HCT116 (cell line): ENCODE measurements around the gene MSI2. TPM values are rescaled to one million over a fixed set of nuclear protein-coding genes. Genes with fewer than 3 reads are reported as not detected.

Experiments
- ATAC-seq: fragments of 200-7000 bp; cut with Tn5 transposase; 2 replicates; pipeline ENCODE4 v1.9.1; 2020; ENCODE audit warnings: mild to moderate bottlenecking, moderate library complexity
- BruUV-seq: library from RNA; stranded (reverse); fragments of 400-500 nt; replicated peaks from 2 replicates; lab custom pipeline; 2021; lab: Mats Ljungman, UMichigan
- CTCF ChIA-PET: fragments of 300-600 bp; sonication (Branson Sonifier 250); formaldehyde crosslinking; loops from one replicate; lab custom pipeline; 2021; ENCODE audit warnings: antibody characterized with exemption; lab: Charles Lee
- POLR2A ChIA-PET: fragments of 300-600, 350-600 bp; sonication (Branson Sonifier 250); formaldehyde crosslinking; loops from one replicate; lab custom pipeline; 2021; ENCODE audit warnings: antibody characterized with exemption; lab: Charles Lee
- RAD21 ChIA-PET, 2 experiments: fragments of 300-600 bp; sonication (Branson Sonifier 250); formaldehyde crosslinking; loops; one replicate each; lab custom pipeline; 2023; ENCODE audit warnings: low total read pairs in 2 of 2; ENCODE audit not compliant: uncharacterized antibody in 2 of 2, unreplicated experiment in 2 of 2, low non-redundant PET in 1 of 2; lab: Charles Lee
- DNase-seq: peaks from one replicate; pipeline ENCODE4 v3.0.0-alpha.2; 2010; ENCODE audit warnings: low read depth, low spot score
- H2AFZ ChIP-seq: fragments of 200-600 bp; shearing (Covaris generic), sonication (generic); 2 replicates; pipeline ENCODE4 v1.6.1; 2017; ENCODE audit warnings: low read depth, mixed run types, mixed read lengths, antibody characterized with exemption, low read length; ENCODE audit not compliant: poor library complexity, severe bottlenecking
- H3K27ac ChIP-seq: 2 replicates; pipeline ENCODE4 v1.5.1; 2012; ENCODE audit warnings: low read depth, low read length
- H3K27me3 ChIP-seq: fragments of 200-600 bp; sonication (generic); 2 replicates; pipeline ENCODE4 v1.6.1; 2016; ENCODE audit warnings: mixed run types, low read length, mixed read lengths; ENCODE audit not compliant: insufficient read depth
- H3K36me3 ChIP-seq, 2 experiments: fragments of 200-500 bp in 1 of 2; fragments of 200-600 bp in 1 of 2; sonication (Bioruptor generic) in 1 of 2; sonication (generic) in 1 of 2; 2 replicates each; pipeline versions ENCODE4 v1.5.1 to v1.6.1; 2014 to 2016; ENCODE audit warnings: low read length in 2 of 2, inconsistent platforms in 1 of 2, mixed read lengths in 1 of 2, mixed run types in 1 of 2; ENCODE audit not compliant: insufficient read depth in 2 of 2, control insufficient read depth in 1 of 2
- H3K4me1 ChIP-seq, 2 experiments: fragments of 200-600 bp in 1 of 2; sonication (generic) in 1 of 2; 2 replicates each; pipeline versions ENCODE4 v1.5.1 to v1.6.1; 2012 to 2017; ENCODE audit warnings: low read length in 2 of 2, inconsistent platforms in 1 of 2, mild to moderate bottlenecking in 1 of 2, mixed read lengths in 1 of 2, mixed run types in 1 of 2, moderate library complexity in 1 of 2; ENCODE audit not compliant: insufficient read depth in 2 of 2, control insufficient read depth in 1 of 2
- H3K4me2 ChIP-seq: fragments of 200-600 bp; sonication (generic); 2 replicates; pipeline ENCODE4 v1.6.1; 2017; ENCODE audit warnings: mixed run types, low read length, mixed read lengths
- H3K4me3 ChIP-seq, 2 experiments: fragments of 200-600 bp in 1 of 2; sonication (generic) in 1 of 2; replicated peaks in 1 of 2; 2 replicates each; pipeline ENCODE4 v1.5.1; 2011 to 2016; ENCODE audit warnings: low read length in 2 of 2, control low read depth in 1 of 2, low read depth in 1 of 2, mild to moderate bottlenecking in 1 of 2, mixed read lengths in 1 of 2, mixed run types in 1 of 2
- H3K79me2 ChIP-seq: fragments of 200-600 bp; sonication (generic); 2 replicates; pipeline ENCODE4 v1.6.1; 2017; ENCODE audit warnings: mild to moderate bottlenecking, mixed run types, low read length, moderate library complexity, mixed read lengths; ENCODE audit not compliant: insufficient read depth
- H3K9ac ChIP-seq: fragments of 200-600 bp; sonication (generic); 2 replicates; pipeline ENCODE4 v1.6.1; 2016; ENCODE audit warnings: low read length, mixed read lengths
- H3K9me2 ChIP-seq: fragments of 200-600 bp; sonication (generic), shearing (Covaris generic); 2 replicates; pipeline ENCODE4 v1.6.1; 2017; ENCODE audit warnings: mixed run types, mild to moderate bottlenecking, moderate library complexity; ENCODE audit not compliant: insufficient read depth
- H3K9me3 ChIP-seq, 2 experiments: fragments of 200-500 bp in 1 of 2; fragments of 200-600 bp in 1 of 2; sonication (Bioruptor generic) in 1 of 2; sonication (generic) in 1 of 2; 2 replicates each; pipeline ENCODE4 v1.6.1; 2014 to 2017; ENCODE audit warnings: low read length in 2 of 2, mixed read lengths in 2 of 2, inconsistent platforms in 1 of 2, low read depth in 1 of 2, mild to moderate bottlenecking in 1 of 2, mixed run types in 1 of 2, moderate library complexity in 1 of 2; ENCODE audit not compliant: control insufficient read depth in 1 of 2, insufficient read depth in 1 of 2
- H4K20me1 ChIP-seq: fragments of 200-600 bp; sonication (generic), shearing (Covaris generic); 2 replicates; pipeline ENCODE4 v1.6.1; 2017; ENCODE audit warnings: mixed run types, mild to moderate bottlenecking, moderate library complexity; ENCODE audit not compliant: insufficient read depth
- CBX3 ChIP-seq: IDR thresholded peaks from 2 replicates; pipeline ENCODE4 v1.6.1; 2012; ENCODE audit warnings: low read depth
- ELF1 ChIP-seq: IDR thresholded peaks from 2 replicates; pipeline ENCODE4 v1.6.1; 2012; ENCODE audit warnings: low read depth, borderline replicate concordance
- EZH2 ChIP-seq: fragments of 200-600 bp; sonication (generic); IDR thresholded peaks from 2 replicates; pipeline ENCODE4 v1.6.1; 2017; ENCODE audit warnings: antibody characterized with exemption, mixed run types
- FOSL1 ChIP-seq: IDR thresholded peaks from 2 replicates; pipeline ENCODE4 v1.6.1; 2012; ENCODE audit warnings: low read depth
- JUND ChIP-seq: IDR thresholded peaks from 2 replicates; pipeline ENCODE4 v1.6.1; 2012
- POLR2A ChIP-seq: IDR thresholded peaks from 2 replicates; pipeline ENCODE4 v1.7.0; 2011; ENCODE audit warnings: borderline replicate concordance; ENCODE audit not compliant: insufficient read depth, insufficient read length; ENCODE audit errors: extremely low read depth
- POLR2AphosphoS5 ChIP-seq: IDR thresholded peaks from 2 replicates; pipeline ENCODE4 v1.6.1; 2011; ENCODE audit warnings: mild to moderate bottlenecking, low read depth, low read length, moderate library complexity
- RAD21 ChIP-seq: IDR thresholded peaks from 2 replicates; pipeline ENCODE4 v1.6.1; 2012; ENCODE audit warnings: low read depth, mild to moderate bottlenecking
- SIN3A ChIP-seq: IDR thresholded peaks from 2 replicates; pipeline ENCODE4 v1.6.1; 2012; ENCODE audit warnings: low read depth
- SP1 ChIP-seq: IDR thresholded peaks from 2 replicates; pipeline ENCODE4 v1.6.1; 2012; ENCODE audit warnings: low read depth
- SRF ChIP-seq: IDR thresholded peaks from 2 replicates; pipeline ENCODE4 v1.6.1; 2012; ENCODE audit warnings: low read depth
- TCF7L2 ChIP-seq: IDR thresholded peaks from 2 replicates; pipeline ENCODE4 v1.7.0; 2011; ENCODE audit warnings: borderline replicate concordance, inconsistent platforms; ENCODE audit not compliant: insufficient read depth, insufficient read length; ENCODE audit errors: extremely low read depth
- ZFX ChIP-seq: fragments of 450-650 bp; IDR thresholded peaks from 2 replicates; pipeline ENCODE4 v1.6.1; 2017
- ZNF274 ChIP-seq: fragments of 200-500 bp; sonication (Bioruptor generic); IDR thresholded peaks from 2 replicates; pipeline ENCODE4 v1.6.1; 2014; ENCODE audit warnings: mild to moderate bottlenecking, low read depth, low read length, inconsistent platforms
- intact Hi-C: fragments of 100-400 bp; cut with micrococcal nuclease; formaldehyde crosslinking; loops from 2 replicates; pipeline ENCODE4 v1.10.0; 2022
- total RNA-seq: library from RNA; stranded (reverse); gene quantifications from one replicate; pipeline ENCODE4 v1.2.1, GENCODE V29; 2021; ENCODE audit not compliant: unreplicated experiment
- TF ChIP-seq, protein P1 (sequence below), 3 experiments: fragments of 200-600 bp in 1 of 3; sonication (generic) in 1 of 3; IDR thresholded peaks in 2 of 3; conservative IDR thresholded peaks in 1 of 3; 2 replicates each; pipeline ENCODE4 v1.5.1; 2012 to 2017; ENCODE audit warnings: low read depth in 2 of 3, low read length in 2 of 3, antibody characterized with exemption in 1 of 3, borderline replicate concordance in 1 of 3, control low read depth in 1 of 3, mild to moderate bottlenecking in 1 of 3, mixed read lengths in 1 of 3, mixed run types in 1 of 3, moderate library complexity in 1 of 3; ENCODE audit not compliant: insufficient read depth in 1 of 3
- TF ChIP-seq, protein P2 (sequence below): IDR thresholded peaks from 2 replicates; pipeline ENCODE4 v1.6.1; 2012; ENCODE audit warnings: low read depth
- TF ChIP-seq, protein P3 (sequence below): IDR thresholded peaks from 2 replicates; pipeline ENCODE4 v1.6.1; 2012
- TF ChIP-seq, protein P4 (sequence below): IDR thresholded peaks from 2 replicates; pipeline ENCODE4 v1.6.1; 2012
- TF ChIP-seq, protein P5 (sequence below): IDR thresholded peaks from 2 replicates; pipeline ENCODE4 v1.6.1; 2011; ENCODE audit warnings: mild to moderate bottlenecking, low read length, moderate library complexity; ENCODE audit not compliant: insufficient replicate concordance; ENCODE audit errors: extremely low read depth

MSI2 gene
- total RNA-seq, 1 experiment from 2014 or later, result 137 TPM

DNA sequence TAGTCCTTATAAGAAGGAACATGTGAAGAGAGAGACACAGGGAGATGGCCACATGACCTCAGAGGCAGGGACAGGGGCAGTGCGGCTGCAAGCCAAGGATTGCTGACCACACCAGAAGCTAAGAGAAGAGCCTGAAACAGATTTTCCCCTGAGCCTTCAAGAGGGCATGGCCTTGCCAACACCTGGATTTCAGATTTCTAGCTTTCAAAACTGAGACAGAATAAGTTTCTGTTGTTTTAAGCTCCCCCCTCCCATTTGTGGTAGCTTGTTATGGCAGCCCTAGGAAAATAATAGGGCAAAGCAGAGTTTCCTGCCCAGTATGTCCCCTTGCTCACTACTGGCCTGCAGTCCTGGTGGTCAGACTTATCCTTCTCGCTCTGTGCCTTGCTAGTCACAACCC is 284.3 kb downstream of the MSI2 start:
- Histone ChIP-seq H2AFZ (no peak overlapping the region), H3K27me3 (no peaks in the 10 kb centered on the region), H3K79me2 (no peaks in the 10 kb centered on the region), H4K20me1 (no peaks in the 10 kb centered on the region), H3K9me2 (no peaks in the 10 kb centered on the region), H3K4me2 (no peak overlapping the region), H3K36me3 (no peaks in the 10 kb centered on the region), H3K4me3 (no peak overlapping the region), H3K27ac (no peak overlapping the region), H3K9me3 (no peaks in the 10 kb centered on the region), H3K9ac (no peak overlapping the region), H3K4me1 (peaks cover 14 to 15% of the 10 kb centered on the region in 2 experiments)
- ChIA-PET CTCF (interaction anchor here (1.1 to 1.3 kb wide), 2 partner anchors 10 to 25 kb away, joined by 3 read pairs; no protein-coding TSS in a partner anchor), RAD21 (no interaction called here), POLR2A (no interaction called here)
- intact Hi-C loops, result no loop called here
- no peak for DNase-seq
- TF ChIP-seq POLR2AphosphoS5 (no peak), SIN3A (no peak), TCF7L2 (no peak), POLR2A (no peak), SP1 (no peak), ZFX (no peak), EZH2 (no peak), FOSL1 (no peak), SRF (no peak), RAD21 (no peak), JUND (no peak), ELF1 (no peak), CBX3 (no peak), ZNF274 (no peak)
- TF ChIP-seq, protein P1, sequence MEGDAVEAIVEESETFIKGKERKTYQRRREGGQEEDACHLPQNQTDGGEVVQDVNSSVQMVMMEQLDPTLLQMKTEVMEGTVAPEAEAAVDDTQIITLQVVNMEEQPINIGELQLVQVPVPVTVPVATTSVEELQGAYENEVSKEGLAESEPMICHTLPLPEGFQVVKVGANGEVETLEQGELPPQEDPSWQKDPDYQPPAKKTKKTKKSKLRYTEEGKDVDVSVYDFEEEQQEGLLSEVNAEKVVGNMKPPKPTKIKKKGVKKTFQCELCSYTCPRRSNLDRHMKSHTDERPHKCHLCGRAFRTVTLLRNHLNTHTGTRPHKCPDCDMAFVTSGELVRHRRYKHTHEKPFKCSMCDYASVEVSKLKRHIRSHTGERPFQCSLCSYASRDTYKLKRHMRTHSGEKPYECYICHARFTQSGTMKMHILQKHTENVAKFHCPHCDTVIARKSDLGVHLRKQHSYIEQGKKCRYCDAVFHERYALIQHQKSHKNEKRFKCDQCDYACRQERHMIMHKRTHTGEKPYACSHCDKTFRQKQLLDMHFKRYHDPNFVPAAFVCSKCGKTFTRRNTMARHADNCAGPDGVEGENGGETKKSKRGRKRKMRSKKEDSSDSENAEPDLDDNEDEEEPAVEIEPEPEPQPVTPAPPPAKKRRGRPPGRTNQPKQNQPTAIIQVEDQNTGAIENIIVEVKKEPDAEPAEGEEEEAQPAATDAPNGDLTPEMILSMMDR (IDR thresholded peaks at IDR 0.05 in 2 of 3, conservative IDR thresholded peaks at IDR 0.05 in 1 of 3; ENCODE audit: borderline replicate concordance in 1 of 3, insufficient read depth in 1 of 3, low read depth in 2 of 3, low read length in 2 of 3), result no peak
- TF ChIP-seq, protein P2, sequence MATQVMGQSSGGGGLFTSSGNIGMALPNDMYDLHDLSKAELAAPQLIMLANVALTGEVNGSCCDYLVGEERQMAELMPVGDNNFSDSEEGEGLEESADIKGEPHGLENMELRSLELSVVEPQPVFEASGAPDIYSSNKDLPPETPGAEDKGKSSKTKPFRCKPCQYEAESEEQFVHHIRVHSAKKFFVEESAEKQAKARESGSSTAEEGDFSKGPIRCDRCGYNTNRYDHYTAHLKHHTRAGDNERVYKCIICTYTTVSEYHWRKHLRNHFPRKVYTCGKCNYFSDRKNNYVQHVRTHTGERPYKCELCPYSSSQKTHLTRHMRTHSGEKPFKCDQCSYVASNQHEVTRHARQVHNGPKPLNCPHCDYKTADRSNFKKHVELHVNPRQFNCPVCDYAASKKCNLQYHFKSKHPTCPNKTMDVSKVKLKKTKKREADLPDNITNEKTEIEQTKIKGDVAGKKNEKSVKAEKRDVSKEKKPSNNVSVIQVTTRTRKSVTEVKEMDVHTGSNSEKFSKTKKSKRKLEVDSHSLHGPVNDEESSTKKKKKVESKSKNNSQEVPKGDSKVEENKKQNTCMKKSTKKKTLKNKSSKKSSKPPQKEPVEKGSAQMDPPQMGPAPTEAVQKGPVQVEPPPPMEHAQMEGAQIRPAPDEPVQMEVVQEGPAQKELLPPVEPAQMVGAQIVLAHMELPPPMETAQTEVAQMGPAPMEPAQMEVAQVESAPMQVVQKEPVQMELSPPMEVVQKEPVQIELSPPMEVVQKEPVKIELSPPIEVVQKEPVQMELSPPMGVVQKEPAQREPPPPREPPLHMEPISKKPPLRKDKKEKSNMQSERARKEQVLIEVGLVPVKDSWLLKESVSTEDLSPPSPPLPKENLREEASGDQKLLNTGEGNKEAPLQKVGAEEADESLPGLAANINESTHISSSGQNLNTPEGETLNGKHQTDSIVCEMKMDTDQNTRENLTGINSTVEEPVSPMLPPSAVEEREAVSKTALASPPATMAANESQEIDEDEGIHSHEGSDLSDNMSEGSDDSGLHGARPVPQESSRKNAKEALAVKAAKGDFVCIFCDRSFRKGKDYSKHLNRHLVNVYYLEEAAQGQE, result no peak
- TF ChIP-seq, protein P3, sequence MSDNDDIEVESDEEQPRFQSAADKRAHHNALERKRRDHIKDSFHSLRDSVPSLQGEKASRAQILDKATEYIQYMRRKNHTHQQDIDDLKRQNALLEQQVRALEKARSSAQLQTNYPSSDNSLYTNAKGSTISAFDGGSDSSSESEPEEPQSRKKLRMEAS, result no peak
- TF ChIP-seq, protein P4, sequence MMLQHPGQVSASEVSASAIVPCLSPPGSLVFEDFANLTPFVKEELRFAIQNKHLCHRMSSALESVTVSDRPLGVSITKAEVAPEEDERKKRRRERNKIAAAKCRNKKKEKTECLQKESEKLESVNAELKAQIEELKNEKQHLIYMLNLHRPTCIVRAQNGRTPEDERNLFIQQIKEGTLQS, result no peak
- TF ChIP-seq, protein P5, sequence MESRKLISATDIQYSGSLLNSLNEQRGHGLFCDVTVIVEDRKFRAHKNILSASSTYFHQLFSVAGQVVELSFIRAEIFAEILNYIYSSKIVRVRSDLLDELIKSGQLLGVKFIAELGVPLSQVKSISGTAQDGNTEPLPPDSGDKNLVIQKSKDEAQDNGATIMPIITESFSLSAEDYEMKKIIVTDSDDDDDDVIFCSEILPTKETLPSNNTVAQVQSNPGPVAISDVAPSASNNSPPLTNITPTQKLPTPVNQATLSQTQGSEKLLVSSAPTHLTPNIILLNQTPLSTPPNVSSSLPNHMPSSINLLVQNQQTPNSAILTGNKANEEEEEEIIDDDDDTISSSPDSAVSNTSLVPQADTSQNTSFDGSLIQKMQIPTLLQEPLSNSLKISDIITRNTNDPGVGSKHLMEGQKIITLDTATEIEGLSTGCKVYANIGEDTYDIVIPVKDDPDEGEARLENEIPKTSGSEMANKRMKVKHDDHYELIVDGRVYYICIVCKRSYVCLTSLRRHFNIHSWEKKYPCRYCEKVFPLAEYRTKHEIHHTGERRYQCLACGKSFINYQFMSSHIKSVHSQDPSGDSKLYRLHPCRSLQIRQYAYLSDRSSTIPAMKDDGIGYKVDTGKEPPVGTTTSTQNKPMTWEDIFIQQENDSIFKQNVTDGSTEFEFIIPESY, result no peak
- no TSS peak for BruUV-seq
- no peak for ATAC-seq
